Endothelial cell of umbilical vein (primary cell): ENCODE data around the gene FRYL. TPM values are rescaled to one million over a fixed set of nuclear protein-coding genes. Genes with fewer than 3 reads are reported as not detected.

Source experiments
- BruUV-seq: library from RNA; stranded (reverse); fragments of 400-500 nt; replicated peaks from 2 replicates; lab custom pipeline; 2021; lab: Mats Ljungman, UMichigan
- CTCF ChIA-PET: fragments of 300-600, 350-600 bp; sonication (Branson Sonifier 250); formaldehyde crosslinking; loops from one replicate; lab custom pipeline; 2021; ENCODE audit warnings: antibody characterized with exemption, inconsistent platforms; lab: Charles Lee
- POLR2A ChIA-PET: fragments of 300-600, 350-600 bp; sonication (Branson Sonifier 250); formaldehyde crosslinking; loops from one replicate; lab custom pipeline; 2021; ENCODE audit warnings: antibody characterized with exemption, inconsistent platforms; lab: Charles Lee
- DNase-seq: peaks from one replicate; pipeline ENCODE4 v3.0.0-alpha.2; 2011; ENCODE audit warnings: low read depth, low spot score
- FAIRE-seq: peaks from 2 replicates; lab custom pipeline; 2011; peaks lifted over from hg19 to GRCh38; lab: Jason Lieb, UNC
- H2AFZ ChIP-seq: 2 replicates; pipeline ENCODE4 v1.6.0; 2012; ENCODE audit warnings: low read depth, low read length, control low read depth, inconsistent platforms
- H3K27ac ChIP-seq: 2 replicates; pipeline ENCODE4 v1.5.1; 2011; ENCODE audit warnings: low read depth, mild to moderate bottlenecking, control low read depth, low read length, moderate library complexity; ENCODE audit not compliant: insufficient read depth
- H3K27me3 ChIP-seq, 2 experiments: 2 replicates each; pipeline versions ENCODE4 v1.6.0 to v1.6.1; 2011; ENCODE audit warnings: low read length in 2 of 2, mixed read lengths in 1 of 2; ENCODE audit not compliant: control insufficient read depth in 2 of 2, insufficient read depth in 2 of 2
- H3K36me3 ChIP-seq, 2 experiments: 2 replicates in 1 of 2; 3 replicates in 1 of 2; pipeline ENCODE4 v1.5.1; 2011; ENCODE audit warnings: low read length in 2 of 2, mild to moderate bottlenecking in 1 of 2, moderate library complexity in 1 of 2; ENCODE audit not compliant: control insufficient read depth in 2 of 2, insufficient read depth in 2 of 2; ENCODE audit errors: extremely low read depth in 1 of 2
- H3K4me1 ChIP-seq: 3 replicates; pipeline ENCODE4 v1.5.1; 2011; ENCODE audit warnings: mild to moderate bottlenecking, low read length; ENCODE audit not compliant: control insufficient read depth, insufficient read depth; ENCODE audit errors: extremely low read depth
- H3K4me2 ChIP-seq: 2 replicates; pipeline ENCODE4 v1.6.1; 2011; ENCODE audit warnings: low read length, control low read depth, mixed read lengths; ENCODE audit not compliant: insufficient read depth
- H3K4me3 ChIP-seq, 3 experiments: fragments of 200-600 bp in 1 of 3; sonication (generic), shearing (Covaris generic) in 1 of 3; replicated peaks in 1 of 3; 2 replicates each; pipeline ENCODE4 v1.5.1; 2011 to 2016; ENCODE audit warnings: control low read depth in 3 of 3, low read length in 3 of 3, mild to moderate bottlenecking in 2 of 3, inconsistent platforms in 1 of 3, low read depth in 1 of 3, moderate library complexity in 1 of 3; ENCODE audit not compliant: insufficient read depth in 1 of 3
- H3K79me2 ChIP-seq: 2 replicates; pipeline ENCODE4 v1.6.0; 2012; ENCODE audit warnings: low read length, inconsistent platforms; ENCODE audit not compliant: control insufficient read depth, insufficient read depth
- H3K9ac ChIP-seq: replicated peaks from 2 replicates; pipeline ENCODE3; 2011; ENCODE audit warnings: low read length, control low read depth; ENCODE audit not compliant: insufficient read depth; ENCODE audit errors: extremely low read depth
- H3K9me1 ChIP-seq: replicated peaks from 3 replicates; pipeline ENCODE4 v1.6.0; 2011; ENCODE audit warnings: mild to moderate bottlenecking, low read length; ENCODE audit not compliant: control insufficient read depth, insufficient read depth; ENCODE audit errors: extremely low read depth
- H3K9me3 ChIP-seq: replicated peaks from 2 replicates; pipeline ENCODE4 v1.5.1; 2012; ENCODE audit warnings: low read length, inconsistent platforms; ENCODE audit not compliant: control insufficient read depth, insufficient read depth
- H4K20me1 ChIP-seq: replicated peaks from 2 replicates; pipeline ENCODE3; 2011; ENCODE audit warnings: mild to moderate bottlenecking, low read length; ENCODE audit not compliant: control insufficient read depth, insufficient read depth; ENCODE audit errors: extremely low read depth
- CTCF ChIP-seq, 2 donors: IDR thresholded peaks; 1 replicate in 1 of 2; 2 replicates in 1 of 2; pipeline ENCODE4 v1.5.1; 2011; ENCODE audit warnings: low read length in 2 of 2, mild to moderate bottlenecking in 2 of 2, moderate library complexity in 2 of 2, control low read depth in 1 of 2, inconsistent platforms in 1 of 2, low read depth in 1 of 2; ENCODE audit not compliant: insufficient read depth in 1 of 2; ENCODE audit errors: extremely low read depth in 1 of 2
- EZH2 ChIP-seq: IDR thresholded peaks from 2 replicates; pipeline ENCODE4 v1.6.1; 2012; ENCODE audit warnings: borderline replicate concordance, low read depth, mild to moderate bottlenecking, moderate library complexity, low read length, inconsistent platforms; ENCODE audit not compliant: severe bottlenecking
- FOS ChIP-seq: IDR thresholded peaks from 2 replicates; pipeline ENCODE4 v1.6.1; 2011; ENCODE audit warnings: mild to moderate bottlenecking, low read length, moderate library complexity, borderline replicate concordance; ENCODE audit not compliant: insufficient read depth
- MYC ChIP-seq: IDR thresholded peaks from one replicate; pipeline ENCODE4 v1.6.1; 2011; ENCODE audit warnings: mild to moderate bottlenecking, low read depth, low read length
- POLR2AphosphoS5 ChIP-seq: IDR thresholded peaks from 2 replicates; pipeline ENCODE4 v1.6.1; 2012; ENCODE audit warnings: low read depth, mild to moderate bottlenecking, control low read depth, low read length, moderate library complexity; ENCODE audit not compliant: insufficient read depth
- dilution Hi-C: fragments of 300-500 bp; cut with MboI; formaldehyde crosslinking; loops from one replicate; pipeline ENCODE4 v1.15.0; 2019; ENCODE audit warnings: low sequenced_read_pairs; ENCODE audit not compliant: extremely low pct_ligation_motif_present
- intact Hi-C: fragments of 100-400 bp; cut with micrococcal nuclease; formaldehyde crosslinking; loops from one replicate; pipeline ENCODE4 v1.10.0; 2022
- polyA plus RNA-seq, 4 experiments: library from polyadenylated mRNA; depleted of rRNA in 3 of 4; stranded (reverse) in 3 of 4; unstranded in 1 of 4; fragments of >200 nt; gene quantifications; 2 replicates each; pipeline versions ENCODE4 v1.2.1 to v1.2.3, GENCODE V29; 2011 to 2012; ENCODE audit warnings: missing spikeins in 1 of 4
- total RNA-seq: library from RNA; stranded (reverse); gene quantifications from 2 replicates; pipeline ENCODE4 v1.2.3, GENCODE V29; 2021

The FRYL gene
- total and polyA plus RNA-seq, 2 donors (not counting 3 experiments of a cell fraction or from before 2014, with no cell fraction given), result 17.0 to 84.9 TPM

DNA sequence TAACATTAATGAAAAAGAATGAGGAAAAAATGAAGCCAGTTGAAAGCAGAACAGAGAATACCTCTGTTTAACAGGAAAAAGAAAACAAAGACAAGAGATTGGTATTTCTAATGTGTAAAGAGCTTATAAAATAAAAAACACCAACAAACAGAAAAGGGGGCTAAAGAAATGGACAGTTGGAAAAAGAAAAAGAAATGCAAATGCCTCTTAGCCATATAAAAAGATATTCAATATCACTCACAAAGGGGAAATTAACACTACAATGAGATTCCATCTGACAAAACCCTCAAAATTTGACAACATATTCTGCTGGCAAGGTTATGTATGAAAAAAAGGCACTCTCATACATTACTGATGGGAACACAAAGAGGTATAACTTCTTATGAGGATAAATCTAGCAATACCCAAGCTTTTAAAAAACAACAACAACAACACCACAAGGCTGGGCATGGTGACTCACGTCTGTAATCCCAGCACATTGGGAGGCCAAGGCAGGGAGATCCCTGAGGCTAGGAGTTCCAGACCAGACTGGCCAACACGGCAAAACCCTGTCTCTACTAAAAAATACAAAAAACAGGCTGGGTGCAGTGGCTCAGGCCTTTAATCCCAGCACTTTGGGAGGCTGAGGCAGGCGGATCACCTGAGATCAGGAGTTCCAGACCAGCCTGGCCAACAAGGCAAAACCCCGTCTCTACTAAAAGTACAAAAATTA is 75.8 kb downstream of the FRYL start:
- Histone ChIP-seq H3K9me1 (no peaks in the 10 kb centered on the region), H3K4me3 (no peak overlapping the region), H3K4me2 (no peak overlapping the region), H4K20me1 (no peaks in the 10 kb centered on the region), H3K79me2 (peaks cover 36% of the 10 kb centered on the region), H3K9me3 (no peaks in the 10 kb centered on the region), H2AFZ (no peak overlapping the region), H3K27me3 (no peaks in the 10 kb centered on the region), H3K9ac (no peak overlapping the region), H3K27ac (no peak overlapping the region), H3K36me3 (peaks cover 0 to 1% of the 10 kb centered on the region in 2 experiments), H3K4me1 (peaks cover 11% of the 10 kb centered on the region)
- DNase-seq (no peak), FAIRE-seq (no peak)
- intact Hi-C loops, result no loop called here
- ChIA-PET CTCF (interaction anchor here (1.2 to 1.4 kb wide), 2 partner anchors 10 to 177 kb away, joined by 3 to 4 read pairs; no protein-coding TSS in a partner anchor), POLR2A (no interaction called here)
- no TSS peak for BruUV-seq
- TF ChIP-seq FOS (no peak), POLR2AphosphoS5 (no peak), EZH2 (no peak), CTCF (IDR thresholded peaks at IDR 0.05; ENCODE audit: extremely low read depth in 1 of 2, insufficient read depth in 1 of 2, low read depth in 1 of 2, low read length in 2 of 2) (no peak), MYC (no peak)
- dilution Hi-C loops, result no loop called here
